ENCODE measurements around the gene PPM1A. TPM values are rescaled to one million over a fixed set of nuclear protein-coding genes. Genes with fewer than 3 reads are reported as not detected.
"Not testable (repeated sequence)": the region's sequence is repeated elsewhere in the genome, so short reads cannot be mapped to it uniquely, and the experiment has no call there.

The PPM1A gene
- total RNA-seq, 1 experiment from 2014 or later = 14.1 TPM

- DNase-seq (ENCODE audit: low spot score) = not testable (repeated sequence)
Observed at GRCh38 chr14:60320860-60321259, 71.8 kb downstream of the PPM1A start.

GRCh38 chr14:60323199-60323896, 74.3 kb downstream of the PPM1A start:
- DNase-seq (ENCODE audit: low spot score) = no peak

- no peak for DNase-seq (ENCODE audit: low spot score)
Observed at GRCh38 chr14:60324837-60325236, 75.8 kb downstream of the PPM1A start.

GRCh38 chr14:60326274-60326673, 77.3 kb downstream of the PPM1A start:
- DNase-seq (ENCODE audit: low spot score) = no peak

- DNase-seq (ENCODE audit: low spot score) = peak; percentile 34
Observed at GRCh38 chr14:60327447-60328331, 78.7 kb downstream of the PPM1A start.

- DNase-seq (ENCODE audit: low spot score) = no peak
Observed at GRCh38 chr14:60328583-60328982, 79.6 kb downstream of the PPM1A start.

GRCh38 chr14:60329274-60329673, 80.3 kb downstream of the PPM1A start:
- no peak for DNase-seq (ENCODE audit: low spot score)

GRCh38 chr14:60331201-60332045, 82.4 kb downstream of the PPM1A start:
- peak; percentile 68 for DNase-seq (ENCODE audit: low spot score)

- no peak for DNase-seq (ENCODE audit: low spot score)
Observed at GRCh38 chr14:60332046-60332399, 83.0 kb downstream of the PPM1A start.

GRCh38 chr14:60332869-60333268, 83.8 kb downstream of the PPM1A start:
- DNase-seq (ENCODE audit: low spot score) = no peak

GRCh38 chr14:60339571-60339970, 90.5 kb downstream of the PPM1A start:
- DNase-seq (ENCODE audit: low spot score) = no peak

- no peak for DNase-seq (ENCODE audit: low spot score)
Observed at GRCh38 chr14:60343571-60344071, 94.6 kb downstream of the PPM1A start.

- DNase-seq (ENCODE audit: low spot score) = no peak
Observed at GRCh38 chr14:60344751-60345150, 95.7 kb downstream of the PPM1A start.

- no peak for DNase-seq (ENCODE audit: low spot score)
Observed at GRCh38 chr14:60346706-60347105, 97.7 kb downstream of the PPM1A start.

- no peak for DNase-seq (ENCODE audit: low spot score)
Observed at GRCh38 chr14:60348211-60348610, 99.2 kb downstream of the PPM1A start.

Other genes with a start within 250 kb of the PPM1A start
- gene PCNX4, start 157.3 kb upstream of the PPM1A start, total RNA-seq (2014; rRNA removed; shearing (Covaris generic)) = 8.2 and 32.9 TPM in 2 replicates
- 23.9 and 36.4 TPM in 2 replicates for gene DHRS7, start 83.8 kb upstream of the PPM1A start, total RNA-seq (2014; rRNA removed; shearing (Covaris generic))
- not detected in 2 replicates for gene C14orf39, start 236.8 kb downstream of the PPM1A start, total RNA-seq (2014; rRNA removed; shearing (Covaris generic))

All from HT-29 (cell line).